RPMI7951 (cell line): ENCODE results near the gene TRIO. TPM values are rescaled to one million over a fixed set of nuclear protein-coding genes. Genes with fewer than 3 reads are reported as not detected.

Source experiments
- DNase-seq: peaks from one replicate; pipeline ENCODE4 v3.0.0-alpha.2; 2012; ENCODE audit warnings: low read depth
- total RNA-seq: library from RNA; depleted of rRNA; stranded (reverse); fragments of >200 nt; shearing (Covaris generic); gene quantifications from 2 replicates; pipeline ENCODE4 v1.2.3, GENCODE V29; 2014

Gene TRIO
- total RNA-seq, 1 experiment from 2014 or later, result 34.0 TPM

DNA sequence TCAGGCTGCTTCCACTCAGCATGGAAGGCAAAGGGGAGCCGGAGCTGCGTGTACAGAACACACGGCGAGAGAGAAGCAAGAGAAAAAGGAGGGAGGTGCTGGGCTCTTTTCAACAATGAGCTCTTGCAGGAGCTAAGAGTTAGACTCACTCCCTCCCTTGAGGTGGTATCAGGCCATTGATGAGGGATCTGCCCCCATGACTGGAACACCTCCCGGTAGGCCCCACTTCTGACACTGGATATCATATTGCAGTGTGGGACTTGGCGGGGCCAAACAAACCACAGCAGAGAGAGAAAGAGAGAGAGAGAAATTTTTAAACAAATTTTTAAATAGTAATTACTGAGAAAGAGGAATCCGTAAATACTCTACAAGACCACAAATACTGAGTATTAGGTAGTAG, 182.2 kb downstream of the TRIO start:
- no peak for DNase-seq

DNA sequence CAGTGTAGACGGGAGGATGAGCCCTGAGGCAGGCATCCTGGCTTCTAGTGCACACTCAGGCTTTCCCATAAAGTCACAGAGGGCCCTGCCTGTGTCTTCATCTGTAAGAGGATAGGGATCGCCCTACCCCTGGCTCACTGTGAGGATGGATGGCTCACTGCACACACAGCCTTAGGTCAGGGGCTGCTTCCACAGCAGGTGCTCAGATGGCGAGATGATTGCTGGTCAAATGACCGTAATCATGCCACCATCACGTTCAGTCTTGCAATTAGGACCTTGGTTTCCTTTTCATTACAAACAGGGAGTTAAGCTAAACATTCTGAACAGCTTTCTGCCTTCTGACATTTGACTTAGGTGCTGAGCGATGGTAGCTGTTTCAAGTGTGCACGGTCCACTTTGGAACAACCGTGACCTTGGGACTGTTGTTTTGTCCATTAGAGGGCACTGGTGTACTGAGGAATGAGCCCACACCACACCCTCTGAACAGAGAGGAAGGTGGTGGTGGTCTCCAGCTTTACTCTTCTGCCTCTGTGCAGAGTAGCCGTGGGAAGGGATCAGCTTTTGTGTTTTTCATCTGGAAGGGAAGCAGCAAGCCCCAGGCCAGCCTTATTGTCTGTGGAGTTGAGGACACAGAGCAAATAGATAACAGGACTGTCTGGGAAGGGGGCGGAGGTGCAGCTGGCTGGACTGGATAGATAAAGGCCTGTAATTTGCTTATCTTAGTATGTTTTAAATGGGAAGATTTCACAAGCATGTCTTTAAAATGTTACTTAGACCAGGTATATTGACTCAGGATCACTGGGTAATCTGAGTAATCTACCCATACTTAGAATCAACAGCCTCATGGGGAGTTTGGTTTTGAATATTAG, 183.1 kb downstream of the TRIO start:
- no peak for DNase-seq

DNA sequence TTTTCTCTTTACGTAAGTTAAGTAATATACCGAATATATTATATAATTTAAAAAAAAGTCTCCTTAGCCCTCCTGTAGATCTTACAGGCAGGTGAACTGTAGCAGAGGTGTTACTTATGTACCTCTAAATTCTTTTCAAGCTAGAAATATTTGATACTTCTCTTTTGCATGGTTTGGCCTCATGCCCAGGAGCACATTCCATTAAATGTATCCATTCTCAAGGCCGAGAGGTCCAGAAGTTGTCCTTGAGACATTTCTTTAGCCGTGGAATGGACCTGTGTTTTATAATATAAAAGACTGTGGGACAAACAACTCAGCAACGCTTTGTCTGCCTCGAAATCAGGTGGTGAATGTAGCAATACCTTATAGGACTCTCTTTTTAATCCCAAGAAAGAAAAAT, 184.5 kb downstream of the TRIO start:
- DNase-seq, result no peak

DNA sequence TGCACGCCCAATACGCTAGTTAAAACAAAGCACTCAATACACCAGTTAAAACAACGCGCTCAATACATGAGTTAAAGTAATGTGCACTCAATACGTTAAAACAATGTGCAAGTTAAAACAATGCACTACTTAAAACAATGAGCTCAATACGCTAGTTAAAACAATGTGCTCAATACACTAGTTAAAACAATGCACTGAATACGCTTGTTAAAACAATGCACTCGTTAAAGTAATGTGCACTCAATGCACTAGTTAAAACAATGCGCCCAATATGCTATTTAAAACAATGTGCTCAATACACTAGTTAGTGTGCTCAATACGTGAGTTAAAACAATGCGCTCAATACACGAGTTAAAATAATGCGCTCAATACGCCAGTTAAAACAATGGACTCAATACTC, 185.0 kb downstream of the TRIO start:
- DNase-seq, result no peak

DNA sequence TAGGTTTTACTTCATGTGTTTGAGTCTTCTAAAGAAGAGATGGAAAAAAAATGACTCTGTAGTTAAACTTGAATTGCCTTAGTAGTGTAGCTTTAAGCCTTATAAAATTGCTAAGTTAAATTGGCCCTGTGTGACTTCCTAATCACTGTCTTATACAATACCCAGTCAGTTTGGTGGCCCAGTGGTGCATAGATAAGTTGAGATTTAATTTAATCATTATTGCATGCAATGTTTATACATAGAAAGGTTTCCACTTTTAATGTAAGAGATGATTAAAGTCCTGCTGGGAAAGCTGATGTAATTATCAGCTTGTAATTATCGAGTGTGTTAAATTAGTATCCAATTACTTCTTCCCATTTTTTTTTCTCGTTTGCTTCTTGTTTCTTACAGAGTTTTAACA, 187.1 kb downstream of the TRIO start:
- DNase-seq, result no peak

DNA sequence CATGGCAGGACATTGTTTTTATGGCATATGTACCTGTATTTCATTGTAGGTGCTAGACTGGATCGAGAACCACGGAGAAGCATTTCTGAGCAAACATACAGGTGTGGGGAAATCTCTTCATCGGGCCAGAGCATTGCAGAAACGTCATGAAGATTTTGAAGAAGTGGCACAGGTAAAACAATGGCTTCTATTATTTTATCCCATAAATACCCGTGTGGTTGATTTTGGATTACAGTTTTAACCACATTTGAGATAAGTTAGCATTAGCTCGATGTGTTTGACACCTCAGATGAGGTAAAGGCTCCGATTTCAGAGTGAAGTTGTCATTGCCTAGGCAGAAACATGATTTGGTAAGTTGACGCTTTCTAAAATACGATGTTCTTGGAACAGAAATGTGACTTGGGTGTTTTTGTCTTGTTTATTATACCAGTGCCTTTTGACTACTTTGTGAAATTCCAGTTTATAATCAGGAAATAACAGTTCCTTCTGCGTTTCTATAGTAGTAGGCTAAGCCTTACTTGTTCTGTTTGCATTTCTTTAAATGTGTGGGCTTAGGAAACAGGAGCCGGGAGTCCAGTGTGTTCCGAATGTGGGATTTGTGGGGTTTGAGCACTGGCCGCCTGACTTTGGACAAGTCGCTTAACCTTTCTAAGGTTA, 187.7 kb downstream of the TRIO start:
- DNase-seq, result no peak

DNA sequence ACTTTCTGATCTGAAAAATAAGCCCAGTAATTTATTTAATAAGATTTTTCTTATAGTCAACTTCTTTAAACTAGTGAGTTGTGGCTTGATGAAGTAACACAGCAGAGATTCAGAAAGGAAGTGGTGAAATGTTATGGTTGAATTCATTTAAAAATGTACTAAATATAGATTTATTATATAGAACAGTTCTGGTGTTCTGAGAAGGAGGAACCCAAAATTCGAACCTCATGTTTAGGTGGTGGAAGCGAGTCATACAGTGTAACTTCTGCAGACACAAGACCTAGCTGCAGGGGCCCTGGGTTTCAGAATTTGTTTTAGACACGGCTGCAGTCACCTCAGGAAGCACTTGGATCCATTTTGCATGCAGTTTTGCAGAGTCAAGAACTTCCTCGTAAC, 188.2 kb downstream of the TRIO start:
- DNase-seq, result no peak

DNA sequence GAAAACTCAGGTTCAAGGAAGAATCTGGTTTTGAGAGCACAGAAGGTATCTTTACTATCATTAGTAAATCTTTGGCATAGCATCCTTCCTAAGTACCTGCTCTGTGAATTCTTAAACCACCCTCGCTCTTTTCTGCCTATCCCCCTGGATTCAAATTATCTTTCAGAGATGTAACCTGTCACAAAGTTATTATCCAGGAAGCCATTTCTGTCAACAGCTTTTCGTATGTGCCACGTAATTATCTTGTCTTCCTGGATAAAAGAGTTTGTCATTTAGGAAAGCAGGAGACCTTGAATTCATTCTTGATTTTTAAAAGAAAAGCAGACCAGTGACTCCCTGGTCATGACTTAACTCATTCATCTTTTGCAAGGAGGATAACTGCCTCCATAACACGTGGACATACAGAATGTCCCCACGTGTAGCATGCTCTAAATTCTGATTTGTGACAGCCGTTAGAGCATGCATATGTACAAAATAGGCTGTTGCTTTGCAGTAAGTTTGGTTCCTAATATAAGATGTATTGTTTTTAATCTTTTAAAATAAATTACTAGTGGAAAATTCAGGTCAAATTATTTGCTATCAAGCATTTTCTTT, 189.0 kb downstream of the TRIO start:
- no peak for DNase-seq

DNA sequence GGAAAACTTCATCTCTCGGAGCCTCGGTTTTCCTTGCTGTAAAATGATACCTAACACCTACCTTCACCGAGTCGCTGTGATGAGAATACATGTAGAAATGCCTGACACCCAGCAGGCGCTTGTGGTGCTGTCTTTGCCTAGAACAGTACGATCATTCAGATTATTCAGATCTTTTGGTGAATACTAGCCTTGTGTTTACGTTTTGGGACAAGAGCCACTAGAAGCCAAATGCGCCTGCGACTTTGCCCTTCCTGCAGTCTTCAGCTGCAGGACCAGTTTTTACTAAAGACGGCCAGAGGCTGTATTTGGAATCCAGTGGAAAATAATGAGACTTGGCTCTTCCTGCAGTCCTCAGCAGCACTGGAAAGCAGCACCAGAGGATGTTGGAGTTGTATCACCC, 189.6 kb downstream of the TRIO start:
- DNase-seq, result no peak

DNA sequence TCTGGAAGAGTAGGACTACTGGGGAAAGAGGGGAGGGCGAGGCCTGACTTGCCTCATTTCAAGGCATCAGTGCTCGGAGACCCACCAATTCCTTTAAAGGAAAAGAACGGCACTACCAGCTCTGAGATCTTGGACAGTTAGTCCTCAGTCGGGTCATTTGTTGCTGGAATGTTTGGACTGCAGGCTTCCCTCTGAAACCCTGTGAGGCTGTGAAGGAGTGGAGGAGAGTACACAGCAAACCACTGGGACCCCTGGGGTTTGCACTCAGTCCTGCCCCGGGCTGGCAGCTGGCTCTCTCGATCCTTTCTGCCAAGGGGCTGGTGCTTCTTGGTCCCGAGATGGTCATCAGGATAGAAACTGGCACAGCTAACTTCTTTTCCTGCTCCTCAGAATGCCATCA, 194.5 kb downstream of the TRIO start:
- DNase-seq, result no peak

DNA sequence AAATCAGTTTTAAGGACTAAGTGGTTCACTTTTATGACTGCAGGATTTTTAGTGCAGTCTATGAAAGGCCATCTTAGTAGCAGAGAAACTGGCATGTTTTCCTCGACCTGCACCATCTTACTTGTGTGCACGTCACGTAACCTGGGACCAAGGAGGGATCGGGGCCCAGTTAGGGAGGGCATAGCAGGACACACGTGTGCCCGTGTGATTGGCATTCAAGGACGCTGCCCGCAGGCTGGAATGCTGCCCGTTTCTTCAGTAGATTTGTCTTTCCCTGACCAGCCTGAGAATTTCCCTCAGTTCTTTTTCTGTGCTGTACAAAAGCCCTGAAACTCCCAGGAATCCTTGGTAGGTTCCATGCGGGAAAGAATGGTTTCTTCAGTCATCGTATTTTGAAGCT, 196.3 kb downstream of the TRIO start:
- no peak for DNase-seq

DNA sequence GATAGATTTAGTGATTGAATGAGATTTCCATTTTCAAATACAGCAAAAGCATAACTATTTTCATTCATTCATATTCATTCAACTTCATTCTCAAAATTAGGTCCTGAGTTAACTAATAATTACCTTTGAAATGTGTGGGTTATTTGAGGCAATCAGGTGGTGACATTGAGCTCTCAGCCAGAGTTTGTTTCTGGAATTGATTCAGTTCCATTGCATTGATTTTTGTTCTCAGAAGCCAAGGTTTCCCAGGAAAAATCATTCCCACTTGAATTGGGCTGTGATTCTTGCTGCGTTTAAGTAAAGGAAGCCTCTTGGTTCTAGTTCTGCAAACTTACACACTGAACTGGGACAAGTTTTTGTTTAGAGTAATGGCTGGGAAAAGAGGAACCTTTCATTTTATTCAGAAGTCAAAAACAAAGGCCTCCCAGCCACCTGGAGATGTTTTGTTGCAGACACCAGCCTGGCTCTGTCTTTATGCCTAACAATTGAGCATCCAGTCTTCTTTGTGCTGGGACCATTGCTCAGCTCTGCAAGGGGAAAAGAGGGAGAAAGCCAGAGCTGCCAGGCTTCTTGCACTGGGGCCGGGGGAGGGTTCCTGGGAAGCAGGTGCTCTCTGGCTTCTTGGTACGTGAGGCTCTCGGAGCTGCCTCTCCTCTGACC, 198.6 kb downstream of the TRIO start:
- DNase-seq, result no peak

DNA sequence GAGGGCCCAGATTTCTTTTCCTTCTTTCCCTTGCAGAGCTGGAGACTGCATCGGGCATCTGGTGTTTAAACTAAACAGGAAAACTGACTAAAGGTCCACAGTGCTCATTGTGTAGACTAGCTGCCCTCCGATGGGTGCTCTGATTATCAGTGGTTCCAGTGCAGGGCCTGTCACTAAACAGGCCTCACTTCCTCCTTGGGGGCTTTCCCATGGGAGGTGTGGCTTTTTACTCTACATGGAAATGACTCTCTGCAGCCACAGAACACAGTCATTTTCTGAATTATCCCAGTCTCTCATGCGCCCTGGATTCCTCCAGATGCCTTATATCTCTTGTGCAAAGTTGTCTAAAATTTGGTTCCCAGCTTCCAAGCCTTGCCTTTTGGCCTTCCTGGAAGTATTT, 199.2 kb downstream of the TRIO start:
- peak; percentile 18 for DNase-seq

DNA sequence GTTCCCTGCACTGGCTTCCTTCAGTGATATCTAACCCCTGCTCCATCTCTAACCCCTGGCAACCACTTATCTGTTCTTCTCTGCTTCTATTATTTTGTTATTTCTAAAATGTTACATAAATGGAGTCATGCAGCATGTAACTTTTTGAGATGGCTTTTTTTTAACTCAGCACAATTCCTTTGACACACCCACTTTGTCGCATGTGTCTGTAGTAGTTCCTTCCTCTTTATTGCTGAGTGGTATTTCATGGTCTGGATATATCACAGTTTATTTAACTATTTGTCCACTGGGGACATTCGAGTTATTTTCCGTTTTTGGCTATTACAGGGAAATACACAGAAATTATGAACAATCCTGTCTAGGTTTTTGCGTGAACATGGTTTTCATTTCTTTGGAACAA, 200.2 kb downstream of the TRIO start:
- DNase-seq, result no peak

DNA sequence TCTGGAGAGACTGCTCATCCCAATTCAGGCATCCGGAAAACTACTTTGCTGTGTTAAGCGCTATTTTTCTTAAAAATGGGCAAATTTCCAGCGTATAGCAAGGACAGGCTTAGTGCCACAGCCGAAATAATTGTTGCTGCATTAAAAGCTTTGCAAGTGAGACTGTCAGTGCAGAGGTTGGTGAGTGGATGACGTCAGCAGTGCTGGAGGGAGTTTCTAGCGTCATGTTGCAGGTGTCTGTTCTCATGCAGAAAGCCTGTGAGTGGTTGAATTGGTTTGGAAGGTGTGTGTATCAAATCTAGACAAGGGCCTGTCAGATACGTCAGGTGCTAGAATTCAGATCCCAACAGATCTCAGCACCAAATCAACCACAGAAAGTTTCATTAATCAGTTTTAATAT, 204.4 kb downstream of the TRIO start:
- DNase-seq, result no peak

DNA sequence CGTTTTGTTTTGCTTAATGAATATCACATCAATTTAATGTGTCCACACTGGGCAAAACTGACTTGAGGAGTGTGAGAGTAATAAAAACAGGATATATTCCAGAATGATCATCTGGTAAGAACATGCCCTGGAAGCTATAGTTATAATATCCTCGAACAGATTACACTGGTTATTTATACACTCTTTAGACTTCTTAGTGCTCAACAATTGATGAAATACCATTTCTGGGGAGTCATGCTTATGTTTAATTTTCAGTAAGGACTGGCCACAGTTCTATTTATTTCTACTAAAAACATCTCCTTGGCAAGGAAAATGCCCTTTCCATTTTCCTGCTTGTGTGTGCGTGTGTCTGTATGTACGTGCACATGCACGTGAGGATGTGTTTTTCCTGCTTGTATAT, 205.0 kb downstream of the TRIO start:
- DNase-seq, result no peak

DNA sequence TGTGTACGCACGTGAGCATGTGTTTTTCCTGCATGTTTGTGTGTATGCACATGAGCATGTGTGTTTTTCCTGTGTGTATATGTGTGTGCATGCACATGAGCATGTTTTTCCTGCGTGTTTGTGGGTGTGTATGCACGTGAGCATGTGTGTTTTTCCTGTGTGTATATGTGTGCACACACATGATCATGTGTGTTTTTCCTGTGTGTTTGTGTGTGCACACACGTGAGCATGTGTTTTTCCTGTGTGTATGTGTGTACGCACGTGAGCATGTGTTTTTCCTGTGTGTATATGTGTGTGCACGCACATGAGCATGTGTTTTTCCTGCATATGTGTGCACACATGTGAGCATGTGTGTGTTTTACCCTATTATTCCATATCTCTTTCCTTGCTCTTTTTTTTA, 205.9 kb downstream of the TRIO start:
- no peak for DNase-seq

DNA sequence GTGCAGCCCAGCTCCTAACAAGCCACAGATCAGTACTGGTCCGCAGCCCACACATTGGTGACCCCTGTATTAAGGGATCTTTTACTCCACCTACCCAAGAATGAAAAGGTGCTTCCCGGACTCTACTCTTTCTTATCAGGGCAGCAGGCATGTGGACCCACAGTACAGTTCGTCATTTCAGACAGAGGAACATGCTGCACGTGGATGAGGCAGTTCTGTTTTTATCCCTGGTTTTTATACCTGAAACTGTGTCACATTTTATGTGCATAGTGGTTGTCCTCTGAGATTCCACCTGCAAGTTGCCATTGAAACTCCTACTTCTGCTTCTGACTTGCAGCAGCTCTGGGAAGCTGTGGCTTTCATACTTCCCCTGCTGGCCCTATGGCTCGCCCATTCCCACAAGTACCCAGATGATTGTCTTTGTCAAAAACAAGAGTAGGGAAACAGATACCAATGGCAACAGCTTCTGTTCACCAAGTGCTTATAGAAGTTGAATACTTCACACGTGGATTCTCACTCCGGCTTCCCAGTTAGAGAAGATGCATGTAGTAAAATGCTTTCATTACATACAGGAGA, 208.0 kb downstream of the TRIO start:
- DNase-seq, result no peak

DNA sequence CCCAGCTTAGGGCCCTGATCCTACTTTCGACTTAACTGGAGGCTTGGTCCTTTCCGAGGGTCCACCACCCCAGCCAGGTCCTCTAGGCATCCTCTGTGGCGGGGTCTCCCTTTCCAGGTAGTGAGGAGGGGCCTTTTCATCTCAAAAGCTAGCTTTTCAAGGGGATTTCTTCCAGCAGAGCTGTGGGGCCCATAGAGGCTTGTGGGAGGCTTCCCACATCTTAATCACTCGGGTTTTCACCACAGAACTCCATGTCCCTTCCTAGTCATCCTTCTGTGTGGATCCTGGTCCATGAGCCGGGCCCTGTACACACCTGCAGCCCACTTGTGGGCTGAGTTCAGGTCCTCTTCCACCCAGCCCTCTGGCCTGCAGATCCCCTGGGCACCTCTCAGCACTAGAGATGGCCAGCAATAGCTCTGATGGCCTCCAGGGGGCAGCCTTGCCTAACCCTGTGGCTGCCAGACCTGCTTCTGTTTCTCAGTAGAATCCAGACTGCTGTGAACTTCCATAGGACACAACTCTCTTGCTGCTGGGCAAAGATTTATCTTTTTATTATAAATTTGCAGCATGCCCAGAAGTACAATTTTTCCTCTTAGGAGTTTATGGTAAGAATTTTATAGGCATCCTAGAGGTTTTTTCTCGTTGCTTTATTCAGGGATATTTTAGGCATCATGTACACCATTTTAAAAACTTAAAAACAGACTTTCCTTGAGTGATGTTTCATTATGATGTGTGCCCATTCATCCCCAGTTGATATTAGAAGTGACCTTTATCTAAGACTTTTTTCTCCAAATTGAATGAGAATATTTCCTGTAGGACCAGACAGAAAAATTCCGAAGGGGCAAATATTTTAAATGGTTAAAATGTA, 208.9 kb downstream of the TRIO start:
- DNase-seq, result peak; percentile 54

DNA sequence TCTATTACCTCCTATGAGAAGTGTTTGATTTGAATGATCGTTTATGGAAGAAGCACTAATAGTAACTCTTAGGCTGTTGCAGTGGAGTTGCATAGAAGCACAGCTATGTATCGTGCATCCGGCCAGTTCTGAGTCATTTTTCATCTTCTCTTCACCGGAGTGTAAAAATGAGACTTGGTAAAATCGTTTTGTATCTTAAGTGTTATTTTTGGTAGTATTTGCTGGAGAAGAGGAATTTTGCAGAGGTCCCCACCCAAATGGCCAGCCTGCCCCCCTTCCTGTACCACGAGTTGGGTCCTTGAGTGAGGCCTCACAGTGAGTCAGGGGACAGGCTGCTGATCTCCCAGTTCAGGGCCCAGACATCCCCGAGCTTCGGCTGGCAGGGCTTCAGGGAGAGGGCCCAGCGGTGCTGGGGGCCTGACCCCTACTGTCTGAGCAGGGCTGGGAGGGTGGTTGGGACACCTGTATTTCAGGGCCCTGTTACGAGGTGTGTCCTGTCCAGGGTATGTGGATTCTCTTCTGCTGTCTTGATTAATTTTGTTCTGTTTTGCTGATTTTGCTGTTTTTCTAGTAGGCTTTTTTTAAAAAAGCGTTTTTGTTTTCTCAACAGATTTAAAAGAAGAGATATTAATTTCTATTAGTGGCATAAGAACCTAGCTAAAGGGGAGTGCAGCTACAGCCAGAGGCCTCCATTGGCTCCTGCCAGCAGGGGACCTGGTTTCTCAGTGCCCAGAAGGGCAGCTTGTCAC, 210.8 kb downstream of the TRIO start:
- DNase-seq, result no peak

DNA sequence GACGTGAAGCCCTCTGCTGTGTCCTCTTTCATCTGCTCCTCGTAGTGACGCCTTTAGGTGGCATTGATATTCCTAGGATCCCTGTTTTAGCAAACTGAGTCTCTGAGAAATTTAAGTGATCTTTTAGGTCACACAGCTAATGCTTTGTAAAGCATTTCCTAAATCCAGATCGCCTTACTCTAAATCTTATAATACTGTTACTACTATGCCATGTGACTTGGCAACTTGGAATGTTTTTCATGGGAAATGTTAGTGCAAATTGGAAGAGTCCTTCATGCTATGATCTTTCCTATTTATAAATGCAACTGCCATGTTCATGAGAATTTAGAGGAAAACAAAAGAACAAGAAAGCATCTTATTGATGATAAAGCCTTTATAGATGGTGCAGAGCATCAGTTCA, 212.2 kb downstream of the TRIO start:
- no peak for DNase-seq
